HG03066 (cell line): ENCODE results near the gene MRPL48.
"Not testable (repeated sequence)": the region's sequence is repeated elsewhere in the genome, so short reads cannot be mapped to it uniquely, and the experiment has no call there.

ENCODE experiments used
- ATAC-seq: cut with Tn5 transposase; IDR thresholded peaks from one replicate; pipeline ENCODE4 v1.9.1; 2021; ENCODE audit warnings: low read depth; ENCODE audit not compliant: unreplicated experiment

MRPL48 gene

GRCh38 chr11:73787643-73788558 is at the start of gene MRPL48:
Gene MRPL48 (plus strand): TSS chr11:73787874. CDS start chr11:73787972, 98 bp downstream.
- peak; percentile 92 for ATAC-seq

GRCh38 chr11:73743045-73743444 is 44.6 kb upstream of the MRPL48 start:
- no peak for ATAC-seq

- no peak for ATAC-seq
These were observed 41.0 kb upstream of the MRPL48 start for GRCh38 chr11:73746701-73747100.

- ATAC-seq = no peak
These were observed 39.9 kb upstream of the MRPL48 start for GRCh38 chr11:73747762-73748161.

- ATAC-seq = no peak
These were observed 39.4 kb upstream of the MRPL48 start for GRCh38 chr11:73748300-73748699.

- no peak for ATAC-seq
These were observed 38.6 kb upstream of the MRPL48 start for GRCh38 chr11:73749118-73749517.

- ATAC-seq = no peak
These were observed 37.4 kb upstream of the MRPL48 start for GRCh38 chr11:73750228-73750627.

- ATAC-seq = not testable (repeated sequence)
These were observed 36.8 kb upstream of the MRPL48 start for GRCh38 chr11:73750862-73751261.

GRCh38 chr11:73752216-73752867 is 35.3 kb upstream of the MRPL48 start:
- no peak for ATAC-seq

GRCh38 chr11:73752903-73753302 is 34.8 kb upstream of the MRPL48 start:
- ATAC-seq = no peak

- no peak for ATAC-seq
These were observed 33.7 kb upstream of the MRPL48 start for GRCh38 chr11:73753938-73754337.

GRCh38 chr11:73755670-73756069 is 32.0 kb upstream of the MRPL48 start:
- ATAC-seq = no peak

GRCh38 chr11:73757598-73757997 is 30.1 kb upstream of the MRPL48 start:
- no peak for ATAC-seq

GRCh38 chr11:73758451-73758850 is 29.2 kb upstream of the MRPL48 start:
- no peak for ATAC-seq

GRCh38 chr11:73759610-73760134 is 28.0 kb upstream of the MRPL48 start:
- no peak for ATAC-seq

- ATAC-seq = peak; percentile 2
These were observed 27.5 kb upstream of the MRPL48 start for GRCh38 chr11:73760135-73760678.

GRCh38 chr11:73760679-73761402 is 26.8 kb upstream of the MRPL48 start, which contains the start of gene RAB6A:
Gene RAB6A (minus strand): TSS chr11:73761074. CDS start chr11:73760635, 439 bp downstream.
- peak; percentile 86 for ATAC-seq

GRCh38 chr11:73761403-73761945 is 26.2 kb upstream of the MRPL48 start:
- peak; percentile 7 for ATAC-seq

- no peak for ATAC-seq
These were observed 24.9 kb upstream of the MRPL48 start for GRCh38 chr11:73762732-73763131.

GRCh38 chr11:73766763-73767162 is 20.9 kb upstream of the MRPL48 start:
- ATAC-seq = no peak
